Measurements from ENCODE around the gene CASP8.

DNA sequence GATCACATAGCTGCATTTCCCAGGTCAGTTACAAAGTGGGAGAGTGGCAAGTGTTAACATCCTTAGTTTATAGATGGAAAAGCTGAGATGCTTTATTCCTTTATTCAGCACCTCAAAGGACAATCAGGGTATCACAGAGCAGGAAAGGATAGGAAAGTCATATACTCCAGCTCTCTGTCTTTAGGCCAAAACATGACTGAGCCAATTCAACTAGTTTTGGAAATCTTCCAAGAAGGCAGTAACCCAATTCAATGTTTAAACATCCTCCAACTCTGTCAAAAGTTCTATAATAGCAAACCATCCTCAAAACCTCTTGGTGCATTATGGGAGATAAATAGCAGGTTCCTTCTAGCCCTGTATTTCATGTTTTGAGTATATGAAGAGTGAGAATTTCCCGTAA lies 25.2 kb downstream of the CASP8 start:
- no peak for TF ChIP-seq POLR2A (IDR thresholded peaks at IDR 0.05)
- TF ChIP-seq, protein P1, sequence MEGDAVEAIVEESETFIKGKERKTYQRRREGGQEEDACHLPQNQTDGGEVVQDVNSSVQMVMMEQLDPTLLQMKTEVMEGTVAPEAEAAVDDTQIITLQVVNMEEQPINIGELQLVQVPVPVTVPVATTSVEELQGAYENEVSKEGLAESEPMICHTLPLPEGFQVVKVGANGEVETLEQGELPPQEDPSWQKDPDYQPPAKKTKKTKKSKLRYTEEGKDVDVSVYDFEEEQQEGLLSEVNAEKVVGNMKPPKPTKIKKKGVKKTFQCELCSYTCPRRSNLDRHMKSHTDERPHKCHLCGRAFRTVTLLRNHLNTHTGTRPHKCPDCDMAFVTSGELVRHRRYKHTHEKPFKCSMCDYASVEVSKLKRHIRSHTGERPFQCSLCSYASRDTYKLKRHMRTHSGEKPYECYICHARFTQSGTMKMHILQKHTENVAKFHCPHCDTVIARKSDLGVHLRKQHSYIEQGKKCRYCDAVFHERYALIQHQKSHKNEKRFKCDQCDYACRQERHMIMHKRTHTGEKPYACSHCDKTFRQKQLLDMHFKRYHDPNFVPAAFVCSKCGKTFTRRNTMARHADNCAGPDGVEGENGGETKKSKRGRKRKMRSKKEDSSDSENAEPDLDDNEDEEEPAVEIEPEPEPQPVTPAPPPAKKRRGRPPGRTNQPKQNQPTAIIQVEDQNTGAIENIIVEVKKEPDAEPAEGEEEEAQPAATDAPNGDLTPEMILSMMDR (IDR thresholded peaks at IDR 0.05), result no peak
